ENCODE results near the gene SCAMP4.

The SCAMP4 gene

DNA sequence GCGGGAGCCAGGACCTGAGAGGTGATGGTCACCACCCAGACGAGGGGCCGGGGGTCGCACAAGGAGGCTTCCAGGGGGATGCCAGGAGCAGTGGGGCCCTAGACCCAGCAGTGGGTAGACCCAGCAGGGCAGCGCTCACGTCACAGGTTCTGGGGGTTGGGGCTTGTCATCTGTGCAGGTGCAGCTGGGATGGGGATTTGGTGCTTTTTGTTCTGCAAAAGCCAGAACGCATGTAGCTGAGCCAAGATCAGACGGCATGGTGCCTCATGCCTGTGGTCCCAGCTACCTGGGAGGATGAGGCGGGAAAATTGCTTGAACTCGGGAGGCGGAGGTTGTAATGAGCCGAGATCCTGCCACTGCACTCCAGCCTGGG, 50.9 kb downstream of the SCAMP4 start:
- DNase-seq (ENCODE audit: low read depth in 2 of 2) = no peak

DNA sequence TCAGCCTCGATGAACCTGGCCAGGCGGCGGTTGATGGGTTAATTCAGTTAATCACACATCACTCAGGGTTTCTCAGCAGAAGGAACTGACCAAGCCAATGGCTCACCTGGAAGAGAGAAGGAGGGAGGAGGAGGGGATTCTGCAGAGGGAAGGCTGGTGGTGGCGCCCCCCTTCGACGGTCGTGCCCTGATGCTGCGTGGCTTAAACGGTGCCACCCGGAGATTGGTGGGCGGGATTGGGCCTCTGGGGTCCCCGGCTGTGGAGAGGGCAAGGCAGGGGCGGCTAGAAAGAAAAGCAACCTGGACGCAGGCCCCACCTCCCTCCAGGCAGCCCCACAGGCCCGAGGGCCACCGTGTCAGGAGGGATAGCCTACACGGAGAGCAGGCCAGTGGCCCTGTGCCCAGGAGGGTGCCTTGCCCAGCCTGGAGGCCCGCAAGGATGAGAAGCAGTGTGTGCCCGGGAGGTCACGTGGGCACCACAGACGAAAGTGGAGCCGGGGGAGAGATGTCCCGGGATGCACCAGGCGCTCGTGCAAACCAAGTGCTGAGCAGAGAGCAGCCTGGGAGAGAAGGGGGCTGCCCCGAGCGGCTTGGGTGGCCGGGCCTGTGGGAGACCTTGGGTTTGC, 51.8 kb downstream of the SCAMP4 start:
- no peak for DNase-seq (ENCODE audit: low read depth in 2 of 2)

DNA sequence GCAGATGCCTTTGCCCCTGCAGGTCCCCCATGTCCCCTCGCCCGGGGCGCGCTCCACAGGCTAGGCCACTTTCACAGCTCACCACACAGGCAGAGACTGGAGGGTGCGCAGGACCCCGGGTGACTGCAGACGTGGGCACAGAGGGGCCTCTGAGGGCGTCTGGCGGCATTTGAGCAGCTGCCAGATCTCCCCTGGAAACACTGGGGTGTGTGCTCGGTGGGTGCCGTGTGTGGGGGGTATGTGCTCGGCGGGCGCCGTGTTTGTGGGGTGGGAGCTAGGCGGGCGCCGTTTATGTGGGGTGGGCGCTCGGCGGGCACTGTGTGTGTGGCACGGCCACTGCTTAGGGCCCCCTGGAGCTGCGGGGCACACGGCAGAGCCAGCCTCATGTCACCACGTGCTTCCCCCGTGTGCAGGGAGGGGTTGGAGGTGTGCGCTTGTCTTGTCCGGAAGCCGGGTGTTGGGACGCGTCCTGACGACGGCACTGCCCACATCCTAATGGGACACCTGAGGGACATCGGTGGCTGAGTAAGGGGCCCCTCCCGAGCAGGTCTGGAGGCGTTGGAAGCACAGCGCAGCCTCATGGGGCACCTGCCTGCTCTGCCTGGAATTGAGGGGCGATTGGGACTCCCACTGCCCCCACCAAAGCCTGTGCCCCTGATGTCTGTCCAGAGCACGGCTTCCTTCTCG, 52.5 kb downstream of the SCAMP4 start:
- DNase-seq (ENCODE audit: low read depth in 2 of 2) = no peak

DNA sequence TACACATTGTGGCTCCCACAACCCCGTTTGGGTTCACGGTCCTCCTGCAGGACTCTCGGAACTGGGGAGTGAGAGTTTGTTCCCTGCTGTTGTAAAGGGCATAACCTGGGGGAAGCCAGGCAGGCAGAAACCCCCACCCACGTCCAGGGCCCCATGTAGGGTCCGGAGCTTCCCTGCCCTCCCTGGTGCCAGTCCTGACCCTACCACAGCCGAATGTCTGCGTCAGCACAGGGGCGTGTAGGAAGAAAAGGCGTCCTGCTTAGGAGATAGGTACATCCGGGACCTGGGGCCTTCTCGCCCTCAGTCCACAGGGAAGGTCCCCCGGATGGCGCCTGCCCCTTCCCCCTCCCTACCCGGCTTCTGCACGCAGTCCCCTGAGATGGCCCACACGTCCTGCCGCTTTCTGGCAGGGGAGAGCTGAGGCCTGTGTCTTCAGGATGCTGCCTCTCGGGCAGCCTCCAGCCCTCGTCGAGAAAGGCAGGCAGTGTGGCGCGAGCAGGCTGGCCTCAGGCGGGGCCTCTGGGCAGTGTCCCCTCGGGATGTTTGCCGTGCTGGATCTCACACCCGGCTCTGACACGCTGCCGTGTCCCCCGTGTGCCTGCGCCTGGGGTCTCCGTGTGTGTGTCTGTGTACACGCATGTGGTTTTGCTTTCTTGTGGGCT, 54.9 kb downstream of the SCAMP4 start:
- DNase-seq (ENCODE audit: low read depth in 2 of 2) = no peak

DNA sequence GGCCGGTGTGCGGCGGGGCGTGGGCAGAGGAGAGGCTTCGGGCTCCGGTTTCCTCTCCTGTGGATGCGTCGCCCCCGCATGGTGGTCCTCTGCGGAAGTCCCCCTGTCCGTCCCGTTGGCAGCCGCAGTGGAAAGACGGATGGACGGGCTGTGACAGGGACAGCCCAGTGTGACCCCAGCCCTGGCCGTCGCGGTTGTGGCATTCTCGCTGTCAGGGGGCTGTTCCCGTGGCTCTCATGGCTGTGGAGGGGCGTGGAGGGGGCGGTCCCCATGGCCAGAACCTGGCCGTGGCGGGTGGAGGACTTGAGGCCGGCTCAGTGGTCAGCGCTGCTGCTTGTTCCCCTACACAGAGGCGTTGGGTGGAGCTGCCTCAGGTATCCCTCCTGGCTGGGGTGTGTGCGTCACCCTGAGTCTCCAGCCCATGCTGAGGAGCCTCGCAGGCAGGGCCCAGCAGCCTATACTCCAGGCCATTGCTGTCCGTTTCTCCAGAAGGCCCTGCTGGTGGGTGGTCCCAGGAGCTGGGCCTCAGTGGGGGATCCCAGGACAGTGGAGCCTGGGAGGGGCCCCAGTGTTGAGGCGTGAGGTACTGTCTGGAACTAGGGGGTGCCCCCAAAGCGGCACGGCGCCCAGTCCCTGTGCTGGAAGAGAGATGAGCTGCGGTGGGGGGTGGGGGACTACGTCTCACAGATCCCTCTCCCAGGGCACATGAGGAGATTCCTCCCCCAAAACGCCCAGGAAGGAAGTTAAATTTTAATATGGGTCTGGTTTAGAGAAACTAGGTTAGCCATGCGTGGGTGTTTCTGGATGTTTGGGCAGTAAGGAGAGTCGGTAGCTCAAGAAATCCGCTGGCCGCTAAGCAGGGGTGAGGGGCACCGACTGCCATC, 56.0 kb downstream of the SCAMP4 start:
- no peak for DNase-seq (ENCODE audit: low read depth in 2 of 2)

DNA sequence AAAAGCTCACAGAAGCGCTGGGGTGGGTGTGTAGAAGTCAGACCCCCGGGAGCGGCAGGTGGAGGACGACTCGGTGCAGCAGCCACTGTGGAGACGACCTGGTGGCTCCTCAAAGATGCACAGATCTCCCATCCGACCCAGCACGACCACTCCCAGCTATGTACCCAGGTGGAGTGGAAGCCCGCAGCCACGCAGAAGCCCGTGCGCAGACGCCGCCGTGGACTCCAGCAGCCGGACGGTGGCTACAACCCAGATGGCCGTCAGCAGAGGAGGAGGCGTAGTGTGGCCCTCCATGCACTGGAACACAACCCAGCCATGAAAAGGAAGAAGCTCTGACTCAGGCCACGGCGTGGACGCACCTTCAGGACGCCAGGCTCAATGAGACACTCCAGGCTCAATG, 57.5 kb downstream of the SCAMP4 start:
- no peak for DNase-seq (ENCODE audit: low read depth in 2 of 2)

DNA sequence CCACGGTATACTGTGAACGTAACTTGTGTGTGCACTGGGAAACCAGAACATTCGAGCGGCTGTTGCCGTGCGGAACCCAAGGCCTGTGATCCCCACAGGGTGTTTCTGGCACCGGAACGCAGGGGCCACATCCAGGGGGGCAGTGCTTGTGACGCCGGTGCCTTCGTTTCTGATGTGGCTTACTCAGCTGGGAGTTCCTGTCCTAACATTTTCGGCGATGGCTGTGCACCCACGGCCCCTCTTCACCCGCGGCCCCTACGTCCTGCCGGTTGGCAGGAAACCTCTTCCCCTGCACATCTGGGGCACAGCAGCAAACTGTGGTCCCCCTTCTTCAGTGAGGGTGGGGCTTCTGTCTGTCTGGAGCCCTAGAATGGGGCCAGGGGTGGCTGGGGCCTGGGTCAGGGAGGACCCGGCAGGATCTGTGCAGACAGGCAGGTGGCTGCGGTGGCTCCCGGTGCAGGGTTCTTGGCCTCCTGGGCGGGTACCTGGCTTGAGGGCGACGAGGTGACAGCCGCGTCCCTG, 61.9 kb downstream of the SCAMP4 start:
- no peak for DNase-seq (ENCODE audit: low read depth in 2 of 2)

DNA sequence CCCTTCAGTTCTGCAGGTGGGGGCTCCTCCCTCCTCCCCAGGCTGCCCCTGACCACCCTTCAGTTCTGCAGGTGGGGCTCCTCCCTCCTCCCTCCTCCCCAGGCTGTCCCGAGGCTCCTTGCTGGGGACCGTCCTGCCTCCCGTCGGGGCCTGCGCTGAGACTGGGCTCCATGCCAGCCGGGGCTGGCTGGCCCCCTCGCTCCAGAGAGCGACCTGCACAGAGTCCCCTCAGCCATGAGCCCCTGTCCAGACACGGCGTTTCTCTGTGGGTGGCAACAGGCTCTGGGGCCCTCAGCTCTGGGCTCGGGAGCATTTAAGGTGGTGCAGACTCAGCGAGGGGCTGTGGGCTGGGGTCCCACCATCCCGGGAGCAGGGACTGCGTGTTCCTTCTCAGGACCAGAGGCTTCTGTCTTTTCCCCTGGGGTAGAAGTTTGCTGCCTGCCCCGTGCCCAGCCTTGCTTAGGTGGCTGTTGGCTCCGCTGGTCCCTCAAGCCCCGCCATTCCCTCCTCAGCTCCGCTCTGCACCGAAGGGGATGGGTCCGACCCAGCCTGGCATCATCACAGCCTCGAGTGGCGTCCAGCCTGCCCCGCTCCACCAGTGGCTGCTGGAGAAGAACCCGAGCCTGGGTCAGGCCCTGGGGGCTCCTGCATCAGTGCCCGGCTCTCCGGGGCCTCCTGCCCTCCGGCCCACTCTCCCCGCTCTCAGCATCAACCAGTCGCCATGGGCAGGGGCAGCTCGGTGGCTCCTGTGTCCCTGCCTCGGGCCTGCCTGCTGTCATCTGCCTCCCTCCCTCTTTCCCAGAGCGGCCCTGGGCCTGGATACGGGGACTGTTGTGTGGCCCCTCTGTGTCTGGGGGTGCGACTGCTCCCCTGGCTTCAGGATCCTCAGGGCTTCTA, 63.3 kb downstream of the SCAMP4 start:
- DNase-seq (ENCODE audit: low read depth in 2 of 2) = no peak

DNA sequence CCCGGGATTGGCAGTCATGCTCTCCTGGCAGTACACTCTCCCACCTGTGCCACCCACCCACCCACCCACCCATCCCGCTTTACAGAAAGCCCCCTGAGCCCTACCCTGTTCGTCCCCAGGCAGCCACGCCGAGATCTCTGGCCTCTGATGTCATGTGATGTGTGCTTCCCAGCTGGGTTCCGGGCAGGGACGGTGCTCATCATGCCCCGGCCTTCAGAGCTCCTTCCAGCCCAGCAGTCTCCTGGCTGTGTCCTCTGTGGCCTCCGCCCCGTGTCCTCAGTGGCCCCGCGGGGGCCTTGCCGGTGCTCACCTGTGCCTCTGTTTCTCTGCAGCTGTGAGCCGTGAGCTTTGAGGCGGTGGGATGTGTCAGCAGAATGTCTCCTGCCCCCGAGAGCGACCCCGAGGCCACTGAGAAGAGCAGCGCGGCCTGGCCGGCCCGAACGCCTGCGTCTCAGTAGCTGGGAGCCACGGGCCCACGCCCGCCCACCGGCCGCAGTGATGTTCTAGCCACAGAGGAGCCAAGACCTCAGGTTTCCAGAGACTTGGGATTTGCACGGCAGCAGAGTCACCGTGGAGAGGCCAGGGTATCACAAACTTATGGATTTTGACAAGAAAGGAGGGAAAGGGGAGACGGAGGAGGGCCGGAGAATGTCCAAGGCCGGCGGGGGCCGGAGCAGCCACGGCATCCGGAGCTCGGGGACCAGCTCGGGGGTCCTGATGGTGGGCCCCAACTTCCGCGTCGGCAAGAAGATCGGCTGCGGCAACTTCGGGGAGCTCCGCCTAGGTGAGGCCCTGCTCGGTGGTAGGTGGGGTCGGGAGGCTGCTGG, 64.2 kb downstream of the SCAMP4 start:
- DNase-seq (ENCODE audit: low read depth in 2 of 2) = no peak

DNA sequence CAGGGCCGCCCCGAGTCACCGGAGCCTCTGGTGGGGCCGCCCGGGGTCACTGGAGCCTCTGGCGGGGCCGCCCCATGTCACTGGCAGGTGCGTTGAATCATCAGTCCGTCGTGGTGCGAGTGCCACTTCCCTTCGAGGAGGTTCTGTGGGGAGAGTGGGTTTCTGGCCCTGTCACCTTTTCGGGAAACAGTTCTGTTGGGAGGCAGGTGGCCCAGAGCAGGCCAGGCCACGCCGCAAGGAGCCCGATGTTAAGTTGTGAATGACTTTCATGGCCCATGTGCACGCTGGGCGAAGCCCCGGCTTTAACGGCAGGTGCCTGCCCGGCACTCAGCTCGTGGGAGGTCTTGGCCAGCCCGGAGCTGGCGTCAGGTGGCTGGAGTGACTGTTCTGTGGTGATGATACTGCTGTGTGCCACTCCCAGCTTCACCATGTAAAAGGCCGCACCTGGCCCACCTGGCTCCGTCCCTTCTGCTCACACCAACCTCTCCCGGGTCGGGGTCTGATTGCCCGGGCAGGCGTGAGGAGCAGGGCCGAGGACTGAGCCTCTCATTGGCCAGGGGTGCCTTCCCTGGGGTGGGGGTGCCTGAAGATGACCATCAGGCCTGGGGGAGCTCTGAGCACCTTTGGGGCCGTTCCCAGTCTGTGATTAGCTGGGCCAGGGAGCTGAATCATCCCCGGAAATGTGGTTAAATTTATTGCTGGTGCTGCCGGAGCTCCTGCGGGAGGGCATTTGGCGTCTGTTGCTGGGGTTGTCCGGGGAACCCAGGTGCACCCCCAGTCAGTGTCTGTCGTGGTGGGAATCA, 65.0 kb downstream of the SCAMP4 start:
- DNase-seq (ENCODE audit: low read depth in 2 of 2) = no peak

DNA sequence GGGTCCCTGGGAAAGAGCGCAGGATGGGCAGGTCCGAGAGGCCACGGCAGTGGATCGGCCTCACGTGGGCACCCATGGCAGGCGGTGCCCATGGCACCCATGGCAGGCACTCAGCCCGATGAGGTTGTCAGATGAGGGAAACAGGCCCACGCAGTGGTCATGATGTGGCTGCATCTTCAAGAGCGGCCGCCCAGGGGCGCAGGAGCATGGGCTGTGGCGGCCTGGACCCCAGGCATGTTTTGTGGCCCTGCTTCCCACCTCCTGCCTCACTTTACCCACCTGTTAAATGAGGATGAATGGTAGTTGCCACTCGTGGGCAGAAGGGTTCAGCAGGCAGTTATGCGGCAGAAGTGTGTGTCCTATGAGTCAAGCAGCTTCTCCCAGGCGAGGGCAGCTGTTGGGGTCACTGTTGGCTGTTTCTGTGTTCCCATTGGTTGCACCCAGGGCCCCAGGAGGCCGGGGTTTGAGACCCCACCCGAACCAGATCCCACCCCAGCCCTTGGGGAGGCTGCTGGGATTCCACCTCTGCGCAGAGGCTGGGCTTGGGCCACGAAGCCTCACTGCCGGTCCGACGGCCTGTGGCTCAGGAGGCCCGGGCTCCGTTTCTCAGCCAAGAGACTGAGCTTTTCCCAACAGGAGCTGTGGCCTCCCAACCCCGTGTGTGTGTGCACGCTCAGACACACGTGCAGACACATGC, 65.8 kb downstream of the SCAMP4 start:
- no peak for DNase-seq (ENCODE audit: low read depth in 2 of 2)

DNA sequence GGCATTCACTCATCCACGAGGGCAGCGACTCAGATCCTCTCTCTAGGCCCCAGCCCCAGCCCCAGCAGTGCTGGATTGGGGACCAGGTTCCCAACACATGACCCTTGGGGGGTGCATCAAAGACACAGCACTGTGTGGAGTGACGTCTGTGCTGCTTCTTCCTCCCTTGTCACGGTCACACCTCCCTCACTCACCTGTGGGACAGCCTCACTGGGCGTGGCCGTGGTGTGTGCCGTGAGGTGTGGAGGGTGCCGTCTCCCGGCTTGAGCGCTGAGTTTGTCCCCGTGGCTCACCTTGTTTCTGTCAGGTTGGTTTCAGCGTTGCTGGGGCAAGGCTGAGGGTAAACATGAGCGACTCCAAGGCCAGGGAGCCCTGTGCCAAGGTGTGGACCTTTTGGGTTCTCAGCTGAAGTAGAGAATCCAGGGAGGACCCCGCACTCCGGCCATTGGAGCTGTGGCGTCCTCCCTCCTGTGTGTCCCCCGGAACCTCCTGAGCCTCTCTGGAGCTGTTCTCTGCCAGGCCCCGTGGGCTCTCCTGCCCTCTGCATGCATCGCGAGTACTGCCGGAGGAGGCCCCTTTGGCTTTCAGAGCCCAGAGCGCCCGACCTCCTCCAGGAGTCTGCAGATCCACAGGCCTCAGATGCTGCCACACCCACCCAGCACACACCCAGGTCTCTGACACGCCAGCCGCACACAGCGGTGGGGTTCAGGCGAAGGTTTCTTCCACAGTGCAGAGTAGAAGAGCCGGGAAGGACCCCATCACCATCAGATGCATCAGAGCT, 69.4 kb downstream of the SCAMP4 start:
- DNase-seq (ENCODE audit: low read depth in 2 of 2) = no peak

DNA sequence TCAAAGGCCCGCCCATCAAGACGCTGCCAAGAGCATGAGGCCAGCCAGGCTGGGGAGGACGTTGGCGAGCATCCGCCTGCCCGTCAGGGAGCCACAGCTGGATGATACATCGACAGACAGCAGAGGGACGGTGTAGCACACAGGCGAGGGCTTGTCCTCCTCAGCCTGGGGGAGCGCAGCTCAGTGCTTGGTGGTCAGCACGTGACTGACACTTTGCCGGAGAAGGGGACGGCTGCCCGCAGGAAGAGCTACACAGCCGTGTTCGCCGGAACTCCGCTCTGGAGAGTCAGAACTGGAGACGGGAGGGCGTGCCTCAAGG, 69.9 kb downstream of the SCAMP4 start:
- DNase-seq (ENCODE audit: low read depth in 2 of 2) = no peak

Measured in stimulated activated CD4-positive, alpha-beta T cell treated with anti-CD3 and anti-CD28 coated beads, Interleukin-15, amount 100 ng/mL, for 48 hours (primary cell).